MM.1S (cell line): ENCODE measurements around the gene BCL6.

Experiments used
- DNase-seq: peaks from one replicate; pipeline ENCODE4 v3.0.0-alpha.2; 2015
- H2AFZ ChIP-seq: fragments of 300-600 bp; sonication (generic); 2 replicates; pipeline ENCODE4 v1.6.0; 2016; ENCODE audit warnings: antibody characterized with exemption, low read length
- H3F3A ChIP-seq: fragments of 300-600 bp; sonication (generic); 2 replicates; pipeline ENCODE4 v1.6.1; 2016; ENCODE audit warnings: mild to moderate bottlenecking, antibody characterized with exemption, low read length, moderate library complexity, mixed read lengths; ENCODE audit not compliant: insufficient read depth
- H3K27ac ChIP-seq: fragments of 300-600 bp; sonication (generic); 2 replicates; pipeline ENCODE4 v1.5.1; 2016; ENCODE audit warnings: mild to moderate bottlenecking, low read length
- H3K27me3 ChIP-seq: fragments of 300-600 bp; sonication (generic); replicated peaks from 2 replicates; pipeline ENCODE4 v1.6.0; 2016; ENCODE audit warnings: low read length; ENCODE audit not compliant: insufficient read depth
- H3K36me3 ChIP-seq: fragments of 300-600 bp; sonication (generic); replicated peaks from 2 replicates; pipeline ENCODE4 v1.6.1; 2016; ENCODE audit warnings: mild to moderate bottlenecking, low read length, mixed read lengths; ENCODE audit not compliant: insufficient read depth
- H3K4me1 ChIP-seq: fragments of 300-600 bp; sonication (generic); 2 replicates; pipeline ENCODE4 v1.6.1; 2016; ENCODE audit warnings: low read length, mixed read lengths
- H3K4me2 ChIP-seq: fragments of 300-600 bp; sonication (generic); 2 replicates; pipeline ENCODE4 v1.6.0; 2016; ENCODE audit warnings: low read depth, low read length
- H3K4me3 ChIP-seq: fragments of 300-600 bp; sonication (generic); 2 replicates; pipeline ENCODE4 v1.5.1; 2016; ENCODE audit warnings: low read length, mixed read lengths
- H3K79me2 ChIP-seq: fragments of 300-600 bp; sonication (generic); 2 replicates; pipeline ENCODE4 v1.6.1; 2016; ENCODE audit warnings: mixed run types, low read length, mixed read lengths
- H3K9ac ChIP-seq: fragments of 300-600 bp; sonication (generic); 2 replicates; pipeline ENCODE4 v1.6.1; 2016; ENCODE audit warnings: low read length, mixed read lengths
- H3K9me2 ChIP-seq: fragments of 300-600 bp; sonication (generic); replicated peaks from 2 replicates; pipeline ENCODE4 v1.6.1; 2016; ENCODE audit warnings: mild to moderate bottlenecking, low read length, mixed read lengths; ENCODE audit not compliant: insufficient read depth
- H3K9me3 ChIP-seq: fragments of 300-600 bp; sonication (generic); replicated peaks from 2 replicates; pipeline ENCODE4 v1.6.1; 2016; ENCODE audit warnings: mild to moderate bottlenecking, low read length, mixed read lengths; ENCODE audit not compliant: insufficient read depth
- H4K20me1 ChIP-seq: fragments of 300-600 bp; sonication (generic); 2 replicates; pipeline ENCODE4 v1.6.1; 2016; ENCODE audit warnings: mild to moderate bottlenecking, low read length, moderate library complexity, mixed read lengths; ENCODE audit not compliant: insufficient read depth
- EZH2 ChIP-seq: fragments of 300-600 bp; sonication (generic); optimal IDR thresholded peaks from 2 replicates; pipeline ENCODE3; 2017; ENCODE audit warnings: low read depth, mild to moderate bottlenecking, antibody characterized with exemption, low read length, mixed read lengths
- EZH2phosphoT487 ChIP-seq: fragments of 300-600 bp; sonication (generic); IDR thresholded peaks from 2 replicates; pipeline ENCODE4 v1.6.1; 2018; ENCODE audit warnings: antibody characterized with exemption, low read length
- TF ChIP-seq, protein P1 (sequence below): fragments of 300-600 bp; sonication (generic); IDR thresholded peaks from 2 replicates; pipeline ENCODE4 v1.5.1; 2016; ENCODE audit warnings: antibody characterized with exemption, low read length, mixed read lengths

Gene BCL6

DNA sequence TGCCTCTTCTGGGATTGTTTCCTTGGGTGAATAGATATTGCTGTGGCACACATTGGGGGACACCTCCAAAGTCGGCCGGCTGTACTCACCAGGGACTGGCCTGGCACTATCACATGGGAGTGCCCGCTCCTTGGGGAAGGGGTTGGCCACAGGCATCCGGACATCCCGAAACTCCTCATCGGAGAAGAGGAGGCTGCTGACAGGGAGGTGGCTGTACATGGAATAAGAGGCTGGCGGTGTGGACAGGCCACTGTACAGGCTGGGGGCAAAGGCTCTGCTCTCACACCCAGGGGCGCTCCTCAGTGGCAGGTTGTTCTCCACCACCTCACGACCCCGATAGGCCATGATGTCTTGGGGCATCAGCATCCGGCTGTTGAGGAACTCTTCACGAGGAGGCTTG lies 15.7 kb downstream of the BCL6 start:
- Histone ChIP-seq H3K9me2 (no peaks in the 10 kb centered on the region), H3K4me2 (no peak overlapping the region), H3K36me3 (no peaks in the 10 kb centered on the region), H3K4me1 (no peaks in the 10 kb centered on the region), H3K79me2 (no peaks in the 10 kb centered on the region), H3F3A (no peaks in the 10 kb centered on the region), H4K20me1 (no peaks in the 10 kb centered on the region), H3K27ac (no peak overlapping the region), H3K27me3 (no peaks in the 10 kb centered on the region), H3K9ac (no peak overlapping the region), H3K4me3 (no peak overlapping the region), H3K9me3 (no peaks in the 10 kb centered on the region), H2AFZ (no peak overlapping the region)
- DNase-seq: no peak
- TF ChIP-seq, protein P1, sequence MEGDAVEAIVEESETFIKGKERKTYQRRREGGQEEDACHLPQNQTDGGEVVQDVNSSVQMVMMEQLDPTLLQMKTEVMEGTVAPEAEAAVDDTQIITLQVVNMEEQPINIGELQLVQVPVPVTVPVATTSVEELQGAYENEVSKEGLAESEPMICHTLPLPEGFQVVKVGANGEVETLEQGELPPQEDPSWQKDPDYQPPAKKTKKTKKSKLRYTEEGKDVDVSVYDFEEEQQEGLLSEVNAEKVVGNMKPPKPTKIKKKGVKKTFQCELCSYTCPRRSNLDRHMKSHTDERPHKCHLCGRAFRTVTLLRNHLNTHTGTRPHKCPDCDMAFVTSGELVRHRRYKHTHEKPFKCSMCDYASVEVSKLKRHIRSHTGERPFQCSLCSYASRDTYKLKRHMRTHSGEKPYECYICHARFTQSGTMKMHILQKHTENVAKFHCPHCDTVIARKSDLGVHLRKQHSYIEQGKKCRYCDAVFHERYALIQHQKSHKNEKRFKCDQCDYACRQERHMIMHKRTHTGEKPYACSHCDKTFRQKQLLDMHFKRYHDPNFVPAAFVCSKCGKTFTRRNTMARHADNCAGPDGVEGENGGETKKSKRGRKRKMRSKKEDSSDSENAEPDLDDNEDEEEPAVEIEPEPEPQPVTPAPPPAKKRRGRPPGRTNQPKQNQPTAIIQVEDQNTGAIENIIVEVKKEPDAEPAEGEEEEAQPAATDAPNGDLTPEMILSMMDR: no peak
- no peak for TF ChIP-seq EZH2
- no peak for TF ChIP-seq EZH2phosphoT487

DNA sequence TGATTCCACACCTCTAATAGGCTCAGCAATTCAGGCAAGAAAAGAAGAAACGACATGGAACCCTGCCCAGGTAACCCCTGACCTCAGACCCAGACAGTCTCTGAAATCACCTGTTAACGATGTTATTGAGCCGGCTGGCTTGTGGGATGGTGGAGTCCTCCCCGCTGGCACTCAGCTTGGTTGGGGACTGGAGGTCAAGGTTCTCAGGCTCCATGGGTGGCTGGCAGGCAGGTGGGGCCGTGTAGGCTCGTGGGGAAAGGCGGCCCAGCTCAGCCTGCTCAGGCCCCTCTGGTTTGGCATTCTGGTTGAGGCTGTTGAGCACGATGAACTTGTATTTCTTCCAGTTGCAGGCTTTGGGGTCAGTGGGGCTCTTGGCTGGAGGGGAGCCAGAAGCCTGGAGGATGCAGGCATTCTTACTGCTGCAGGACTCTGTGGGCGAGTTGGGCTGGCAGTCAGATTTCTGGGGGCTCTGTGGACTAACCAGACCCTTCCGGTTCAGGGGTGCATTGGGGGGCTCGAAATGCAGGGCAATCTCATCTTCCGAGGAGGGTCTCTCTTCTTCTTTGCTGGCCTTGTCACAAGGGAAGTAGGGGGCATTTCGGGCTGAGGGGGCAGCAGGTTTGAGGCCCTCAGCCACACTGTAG lies 16.2 kb downstream of the BCL6 start:
- Histone ChIP-seq H3K27ac (no peak overlapping the region), H3F3A (no peaks in the 10 kb centered on the region), H3K79me2 (no peaks in the 10 kb centered on the region), H3K4me1 (no peaks in the 10 kb centered on the region), H3K4me2 (no peak overlapping the region), H3K9me3 (no peaks in the 10 kb centered on the region), H3K4me3 (no peak overlapping the region), H2AFZ (no peak overlapping the region), H3K9ac (no peak overlapping the region), H3K9me2 (no peaks in the 10 kb centered on the region), H4K20me1 (no peaks in the 10 kb centered on the region), H3K27me3 (no peaks in the 10 kb centered on the region), H3K36me3 (no peaks in the 10 kb centered on the region)
- TF ChIP-seq, protein P1: no peak
- TF ChIP-seq EZH2 (no peak), EZH2phosphoT487 (no peak)
- no peak for DNase-seq

DNA sequence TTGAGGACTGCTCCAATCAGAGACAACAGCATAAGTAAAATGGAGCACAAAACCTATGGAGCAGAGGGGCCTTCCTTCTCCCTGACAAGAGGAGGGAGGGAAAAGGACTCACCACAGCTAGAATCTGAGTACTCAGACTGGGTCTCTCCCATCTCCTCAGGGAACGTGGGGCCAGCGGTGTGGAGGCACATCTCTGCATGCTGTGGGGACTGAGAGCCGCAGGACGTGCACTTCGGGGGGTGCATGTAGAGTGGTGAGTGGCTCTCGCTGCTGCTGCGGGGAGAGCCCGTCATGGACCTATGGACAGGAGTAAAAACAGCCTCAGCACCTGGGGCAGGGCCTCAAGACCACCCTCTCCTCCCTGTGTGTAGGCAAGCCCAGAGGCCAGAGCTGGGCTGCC lies 17.0 kb downstream of the BCL6 start:
- Histone ChIP-seq H2AFZ (no peak overlapping the region), H3K27ac (no peak overlapping the region), H3K4me2 (no peak overlapping the region), H3K9me2 (no peaks in the 10 kb centered on the region), H3K27me3 (no peaks in the 10 kb centered on the region), H3K4me1 (no peaks in the 10 kb centered on the region), H3K4me3 (no peak overlapping the region), H3K36me3 (no peaks in the 10 kb centered on the region), H3K79me2 (no peaks in the 10 kb centered on the region), H3F3A (no peaks in the 10 kb centered on the region), H4K20me1 (no peaks in the 10 kb centered on the region), H3K9ac (no peak overlapping the region), H3K9me3 (no peaks in the 10 kb centered on the region)
- TF ChIP-seq EZH2 (no peak), EZH2phosphoT487 (no peak)
- TF ChIP-seq, protein P1: no peak
- DNase-seq: no peak
